ENCODE data around the gene SYCP2.

SYCP2 gene

GRCh38 chr20:59837623-59838394, 95.6 kb downstream of the SYCP2 start:
- DNase-seq (ENCODE audit: low read depth, low spot score), result no peak

GRCh38 chr20:59836767-59837166, 96.7 kb downstream of the SYCP2 start:
- DNase-seq (ENCODE audit: low read depth, low spot score), result no peak

- DNase-seq (ENCODE audit: low read depth, low spot score), result no peak
Measured at GRCh38 chr20:59835448-59836395, 97.7 kb downstream of the SYCP2 start.

- DNase-seq (ENCODE audit: low read depth, low spot score), result no peak
Measured at GRCh38 chr20:59835057-59835447, 98.4 kb downstream of the SYCP2 start.

GRCh38 chr20:59832406-59833363, 100.8 kb downstream of the SYCP2 start:
- DNase-seq (ENCODE audit: low read depth, low spot score), result no peak

- DNase-seq (ENCODE audit: low read depth, low spot score), result no peak
Measured at GRCh38 chr20:59831916-59832270, 101.5 kb downstream of the SYCP2 start.

- no peak for DNase-seq (ENCODE audit: low read depth, low spot score)
Measured at GRCh38 chr20:59831024-59831915, 102.2 kb downstream of the SYCP2 start.

GRCh38 chr20:59830665-59831023, 102.8 kb downstream of the SYCP2 start:
- DNase-seq (ENCODE audit: low read depth, low spot score), result no peak

GRCh38 chr20:59829786-59830664, 103.4 kb downstream of the SYCP2 start:
- DNase-seq (ENCODE audit: low read depth, low spot score), result no peak

- no peak for DNase-seq (ENCODE audit: low read depth, low spot score)
Measured at GRCh38 chr20:59829054-59829785, 104.2 kb downstream of the SYCP2 start.

GRCh38 chr20:59828125-59829053, 105.0 kb downstream of the SYCP2 start:
- DNase-seq (ENCODE audit: low read depth, low spot score), result no peak

GRCh38 chr20:59827138-59828056, 106.0 kb downstream of the SYCP2 start:
- no peak for DNase-seq (ENCODE audit: low read depth, low spot score)

GRCh38 chr20:59825944-59826759, 107.3 kb downstream of the SYCP2 start:
- DNase-seq (ENCODE audit: low read depth, low spot score), result no peak

- DNase-seq (ENCODE audit: low read depth, low spot score), result no peak
Measured at GRCh38 chr20:59825563-59825920, 107.9 kb downstream of the SYCP2 start.

GRCh38 chr20:59824711-59825562, 108.5 kb downstream of the SYCP2 start:
- no peak for DNase-seq (ENCODE audit: low read depth, low spot score)
